Spleen (tissue), 11 donors: ENCODE results near the gene LRRC34. TPM values are rescaled to one million over a fixed set of nuclear protein-coding genes. Genes with fewer than 3 reads are reported as not detected.

ENCODE experiments used
- DNase-seq: peaks from one replicate; pipeline ENCODE4 v3.0.0-alpha.2; 2020
- H3K27ac ChIP-seq, 8 donors: fragments of 200-600 bp; sonication (generic) in 7 of 8; 1 replicate in 4 of 8; 2 replicates in 4 of 8; pipeline versions ENCODE4 v1.5.0 to v1.8.0; 2016 to 2021; ENCODE audit warnings: inconsistent platforms in 4 of 8, mild to moderate bottlenecking in 4 of 8, moderate library complexity in 1 of 8
- H3K27me3 ChIP-seq, 7 donors: fragments of 200-600 bp; sonication (generic) in 6 of 7; replicated peaks in 1 of 7; 1 replicate in 4 of 7; 2 replicates in 3 of 7; pipeline versions ENCODE4 v1.5.0 to v1.8.0; 2016 to 2021; ENCODE audit warnings: inconsistent platforms in 3 of 7, mild to moderate bottlenecking in 1 of 7
- H3K36me3 ChIP-seq, 6 donors: fragments of 200-600 bp; sonication (generic) in 5 of 6; 1 replicate in 4 of 6; 2 replicates in 2 of 6; pipeline versions ENCODE4 v1.5.0 to v1.8.0; 2016 to 2021; ENCODE audit warnings: inconsistent platforms in 2 of 6
- H3K4me1 ChIP-seq, 6 donors: fragments of 200-600 bp; sonication (generic) in 5 of 6; 1 replicate in 3 of 6; 2 replicates in 3 of 6; pipeline versions ENCODE4 v1.5.0 to v1.8.0; 2016 to 2021; ENCODE audit warnings: inconsistent platforms in 3 of 6
- H3K4me3 ChIP-seq, 8 donors: fragments of 200-600 bp; sonication (generic) in 7 of 8; 1 replicate in 4 of 8; 2 replicates in 4 of 8; pipeline versions ENCODE4 v1.5.0 to v1.8.0; 2016 to 2021; ENCODE audit warnings: inconsistent platforms in 4 of 8, mild to moderate bottlenecking in 4 of 8, moderate library complexity in 2 of 8
- H3K9me3 ChIP-seq, 8 donors: fragments of 200-600 bp; sonication (generic) in 7 of 8; 1 replicate in 4 of 8; 2 replicates in 4 of 8; pipeline versions ENCODE4 v1.5.0 to v1.8.0; 2016 to 2021; ENCODE audit warnings: inconsistent platforms in 4 of 8
- CTCF ChIP-seq, 11 experiments: fragments of 200-600 bp in 7 of 11; fragments of 450-650 bp in 4 of 11; sonication (generic) in 4 of 11; IDR thresholded peaks in 8 of 11; conservative IDR thresholded peaks in 3 of 11; 1 replicate in 7 of 11; 2 replicates in 4 of 11; pipeline versions ENCODE4 v1.4.0 to v1.8.0; 2016 to 2021; ENCODE audit warnings: antibody characterized with exemption in 11 of 11, inconsistent platforms in 4 of 11, mild to moderate bottlenecking in 1 of 11
- POLR2A ChIP-seq, 3 donors: fragments of 450-650 bp; IDR thresholded peaks; one replicate each; pipeline ENCODE4 v1.5.1; 2017; ENCODE audit warnings: antibody characterized with exemption in 3 of 3, mild to moderate bottlenecking in 1 of 3
- POLR2AphosphoS5 ChIP-seq, 3 donors: sonication (generic); formaldehyde crosslinking; IDR thresholded peaks; one replicate each; pipeline ENCODE4 v1.5.1; 2017; ENCODE audit warnings: antibody characterized with exemption in 3 of 3
- WGBS, 5 donors: extraction: QIAGEN DNeasy Blood & Tissue Kit in 3 of 5; methylation state at CpG; one replicate each; pipeline versions ENCODE4 v1.1.5 to v1.1.7; 2013 to 2018; 5-methylcytosine and 5-hydroxymethylcytosine counted together
- intact Hi-C: fragments of 100-400 bp; cut with DNase I; formaldehyde crosslinking; loops from one replicate; pipeline ENCODE4 v1.15.0; 2023; ENCODE audit warnings: low total_unique reads
- polyA plus RNA-seq, 3 donors: library from polyadenylated mRNA; stranded (reverse); fragments of 200-250 nt; gene quantifications; one replicate each; pipeline ENCODE4 v1.2.1, GENCODE V29; 2013
- total RNA-seq, 7 donors: library from RNA; depleted of rRNA in 3 of 7; stranded (reverse); fragments of >200 nt in 3 of 7; fragmentation: NEBNext Ultra II Directional in 4 of 7; extraction: Animal tissue kit (Norgen Biotek cat#: 25700) in 4 of 7; gene quantifications; one replicate each; pipeline versions ENCODE4 v1.1.0 to v1.2.1, GENCODE V29; 2016 to 2021
- donor health status: healthy with polysubstance abuse.
- donor health status: DM: no; HTN: no; CAD: no; lungs with moderate emphysema.
- donor health status: DM: no; HTN: no; CAD: no.
- donor health status: Bipolar disorder and iron deficiency.
- donor health status: healthy.
- donor health status: DM: no; HTN: no; CAD: no.
- donor health status: DM: yes; HTN: yes; CAD: no.

The LRRC34 gene
- total and polyA plus RNA-seq, 10 donors: 1.2 to 8.9 (median 4.4) TPM

- intact Hi-C loops: loop anchor here (10.0 kb wide), 2 partner anchors 195 to 405 kb away; partner anchors contain the start of gene SEC62
- TF ChIP-seq POLR2AphosphoS5 (IDR thresholded peaks at IDR 0.05): peak; percentile 31 to 66 (median 59)
- TF ChIP-seq CTCF (IDR thresholded peaks at IDR 0.05 in 8 of 11, conservative IDR thresholded peaks at IDR 0.05 in 3 of 11): no peak
- peaks cover 0 to 13% (median 2%) of the 10 kb centered on the region in 8 donors for H3K9me3 ChIP-seq
- WGBS, 5 donors: 2 to 5% (median 5%) methylated on average over 28 to 51 of the region's 51 CpGs
- H3K36me3 ChIP-seq: peaks cover 0 to 5% (median 1%) of the 10 kb centered on the region in 6 donors
- H3K27me3 ChIP-seq: no peaks in the 10 kb centered on the region
- H3K4me1 ChIP-seq: peaks cover 7 to 29% (median 16%) of the 10 kb centered on the region in 6 donors
- peak within 1 kb of the TSS; percentile 57 to 92 (median 82) for H3K27ac ChIP-seq
- peak; percentile 93 for DNase-seq
- H3K4me3 ChIP-seq: peak within 1 kb of the TSS; percentile 36 to 77 (median 46)
Observed at GRCh38 chr3:169769287-169770181, 43.2 kb downstream of the LRRC34 start, which contains the start of gene ACTRT3. ACTRT3 (minus strand) TSS chr3:169769561; CDS start chr3:169769520, 41 bp downstream.

GRCh38 chr3:169764882-169765612, 47.7 kb downstream of the LRRC34 start, which contains the start of gene TERC:
TERC (minus strand) TSS chr3:169765060.
- H3K9me3 ChIP-seq: peaks cover 0 to 13% (median 4%) of the 10 kb centered on the region in 8 donors
- peak; percentile 97 for DNase-seq
- peak within 1 kb of the TSS; percentile 95 to 99 (median 98) for H3K27ac ChIP-seq
- peaks cover 0 to 32% (median 21%) of the 10 kb centered on the region in 6 donors for H3K4me1 ChIP-seq
- H3K36me3 ChIP-seq: no peaks in the 10 kb centered on the region
- H3K4me3 ChIP-seq: peak within 1 kb of the TSS; percentile 52 to 84 (median 66)
- H3K27me3 ChIP-seq: no peaks in the 10 kb centered on the region
- TF ChIP-seq CTCF (IDR thresholded peaks at IDR 0.05 in 8 of 11, conservative IDR thresholded peaks at IDR 0.05 in 3 of 11) (peak in 3 of 11 experiments; percentile 23 to 26 (median 25)), POLR2AphosphoS5 (IDR thresholded peaks at IDR 0.05) (peak; percentile 98 to 99 (median 99)), POLR2A (IDR thresholded peaks at IDR 0.05) (peak in 2 of 3 donors; percentile 94 to 96)
- WGBS, 5 donors: 6 to 9% (median 8%) methylated on average over 39 to 42 of the region's 42 CpGs
- intact Hi-C loops: loop anchor here (10.0 kb wide), 1 partner anchor 200 kb away; the partner anchor contains the start of gene SEC62

GRCh38 chr3:169764312-169764881, 48.3 kb downstream of the LRRC34 start:
- peaks cover 0 to 28% (median 21%) of the 10 kb centered on the region in 6 donors for H3K4me1 ChIP-seq
- peaks cover 0 to 13% (median 4%) of the 10 kb centered on the region in 8 donors for H3K9me3 ChIP-seq
- H3K36me3 ChIP-seq: no peaks in the 10 kb centered on the region
- peak overlapping the region; percentile 52 to 84 (median 66) for H3K4me3 ChIP-seq
- intact Hi-C loops: loop anchor here (10.0 kb wide), 1 partner anchor 200 kb away; the partner anchor contains the start of gene SEC62
- 0% methylated on average over 32 to 46 of the region's 46 CpGs for WGBS, 5 donors
- no peaks in the 10 kb centered on the region for H3K27me3 ChIP-seq
- DNase-seq: peak; percentile 94
- peak overlapping the region; percentile 95 to 99 (median 98) for H3K27ac ChIP-seq
- TF ChIP-seq CTCF (IDR thresholded peaks at IDR 0.05 in 8 of 11, conservative IDR thresholded peaks at IDR 0.05 in 3 of 11) (peak in 1 of 11 experiments; percentile 3), POLR2AphosphoS5 (IDR thresholded peaks at IDR 0.05) (peak in 1 of 3 donors; percentile 4), POLR2A (IDR thresholded peaks at IDR 0.05) (no peak)
